KBM-7 (cell line): ENCODE data around the gene KLF16.

Source experiments
- DNase-seq: peaks from one replicate; pipeline ENCODE4 v3.0.0-alpha.2; 2015
- in situ Hi-C: fragments of 300-500 bp; cut with MboI; formaldehyde crosslinking; loops from 2 replicates; pipeline ENCODE4 v1.14.3; 2020; ENCODE audit warnings: low sequenced_read_pairs, low pct_unique_long_range_greater_than_20kb, mixed read lengths

Gene KLF16

GRCh38 chr19:1816530-1817298 lies 46.7 kb downstream of the KLF16 start:
- no peak for DNase-seq
- in situ Hi-C loops = no loop called here

GRCh38 chr19:1815605-1816529 lies 47.5 kb downstream of the KLF16 start:
- in situ Hi-C loops = no loop called here
- DNase-seq = no peak

- in situ Hi-C loops = no loop called here
- DNase-seq = no peak
Measured at GRCh38 chr19:1814833-1815604, 48.4 kb downstream of the KLF16 start.

GRCh38 chr19:1814391-1814790 lies 49.0 kb downstream of the KLF16 start:
- in situ Hi-C loops = no loop called here
- DNase-seq = no peak

GRCh38 chr19:1813192-1814182 lies 49.9 kb downstream of the KLF16 start:
- no peak for DNase-seq
- in situ Hi-C loops = no loop called here

- in situ Hi-C loops = no loop called here
- peak; percentile 98 for DNase-seq
Measured at GRCh38 chr19:1812426-1813191, 50.8 kb downstream of the KLF16 start.

- no peak for DNase-seq
- in situ Hi-C loops = no loop called here
Measured at GRCh38 chr19:1811942-1812425, 51.4 kb downstream of the KLF16 start, which contains the start of gene ATP8B3. ATP8B3 (minus strand) TSS chr19:1812276; CDS start chr19:1811736, 540 bp downstream.

GRCh38 chr19:1811472-1811894 lies 51.9 kb downstream of the KLF16 start:
- in situ Hi-C loops = no loop called here
- DNase-seq = no peak

- in situ Hi-C loops = no loop called here
- no peak for DNase-seq
Measured at GRCh38 chr19:1810439-1811160, 52.8 kb downstream of the KLF16 start.

GRCh38 chr19:1809678-1810077 lies 53.7 kb downstream of the KLF16 start:
- no peak for DNase-seq
- in situ Hi-C loops = no loop called here

- in situ Hi-C loops = no loop called here
- no peak for DNase-seq
Measured at GRCh38 chr19:1808395-1808731, 55.0 kb downstream of the KLF16 start.

GRCh38 chr19:1807695-1808394 lies 55.5 kb downstream of the KLF16 start:
- in situ Hi-C loops = no loop called here
- no peak for DNase-seq

GRCh38 chr19:1807030-1807694 lies 56.2 kb downstream of the KLF16 start:
- in situ Hi-C loops = no loop called here
- DNase-seq = no peak

GRCh38 chr19:1806184-1807029 lies 57.0 kb downstream of the KLF16 start:
- no peak for DNase-seq
- in situ Hi-C loops = no loop called here
